ENCODE data around the gene HLA-C. TPM values are rescaled to one million over a fixed set of nuclear protein-coding genes. Genes with fewer than 3 reads are reported as not detected.

Gene HLA-C
- total and polyA plus RNA-seq, 9 of the 15 experiments (the other 6 are each of a cell fraction or from before 2014, with no cell fraction given) = 0.23 to 4.9 (median 1.2) TPM

GRCh38 chr6:31272436-31272835 is 544 bp upstream of the HLA-C start (continued):
- TF ChIP-seq, protein P1, sequence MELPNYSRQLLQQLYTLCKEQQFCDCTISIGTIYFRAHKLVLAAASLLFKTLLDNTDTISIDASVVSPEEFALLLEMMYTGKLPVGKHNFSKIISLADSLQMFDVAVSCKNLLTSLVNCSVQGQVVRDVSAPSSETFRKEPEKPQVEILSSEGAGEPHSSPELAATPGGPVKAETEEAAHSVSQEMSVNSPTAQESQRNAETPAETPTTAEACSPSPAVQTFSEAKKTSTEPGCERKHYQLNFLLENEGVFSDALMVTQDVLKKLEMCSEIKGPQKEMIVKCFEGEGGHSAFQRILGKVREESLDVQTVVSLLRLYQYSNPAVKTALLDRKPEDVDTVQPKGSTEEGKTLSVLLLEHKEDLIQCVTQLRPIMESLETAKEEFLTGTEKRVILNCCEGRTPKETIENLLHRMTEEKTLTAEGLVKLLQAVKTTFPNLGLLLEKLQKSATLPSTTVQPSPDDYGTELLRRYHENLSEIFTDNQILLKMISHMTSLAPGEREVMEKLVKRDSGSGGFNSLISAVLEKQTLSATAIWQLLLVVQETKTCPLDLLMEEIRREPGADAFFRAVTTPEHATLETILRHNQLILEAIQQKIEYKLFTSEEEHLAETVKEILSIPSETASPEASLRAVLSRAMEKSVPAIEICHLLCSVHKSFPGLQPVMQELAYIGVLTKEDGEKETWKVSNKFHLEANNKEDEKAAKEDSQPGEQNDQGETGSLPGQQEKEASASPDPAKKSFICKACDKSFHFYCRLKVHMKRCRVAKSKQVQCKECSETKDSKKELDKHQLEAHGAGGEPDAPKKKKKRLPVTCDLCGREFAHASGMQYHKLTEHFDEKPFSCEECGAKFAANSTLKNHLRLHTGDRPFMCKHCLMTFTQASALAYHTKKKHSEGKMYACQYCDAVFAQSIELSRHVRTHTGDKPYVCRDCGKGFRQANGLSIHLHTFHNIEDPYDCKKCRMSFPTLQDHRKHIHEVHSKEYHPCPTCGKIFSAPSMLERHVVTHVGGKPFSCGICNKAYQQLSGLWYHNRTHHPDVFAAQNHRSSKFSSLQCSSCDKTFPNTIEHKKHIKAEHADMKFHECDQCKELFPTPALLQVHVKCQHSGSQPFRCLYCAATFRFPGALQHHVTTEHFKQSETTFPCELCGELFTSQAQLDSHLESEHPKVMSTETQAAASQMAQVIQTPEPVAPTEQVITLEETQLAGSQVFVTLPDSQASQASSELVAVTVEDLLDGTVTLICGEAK (IDR thresholded peaks at IDR 0.05) = no peak
- TF ChIP-seq, protein P1 (CRISPR knock-in tag; IDR thresholded peaks at IDR 0.05) = no peak
- TF ChIP-seq PHF21A (IDR thresholded peaks at IDR 0.05; ENCODE audit: borderline replicate concordance, low read depth) = no peak
- no peak for TF ChIP-seq AFF4 (CRISPR knock-in tag; IDR thresholded peaks at IDR 0.05)
- TF ChIP-seq ZNF699 (CRISPR knock-in tag; IDR thresholded peaks at IDR 0.05; ENCODE audit: insufficient replicate concordance) = no peak
- TF ChIP-seq ARHGAP35 (IDR thresholded peaks at IDR 0.05; ENCODE audit: partially characterized antibody) = no peak
- no peak for TF ChIP-seq ESRRB (CRISPR knock-in tag; IDR thresholded peaks at IDR 0.05; ENCODE audit: borderline replicate concordance)
- TF ChIP-seq ZNF583 (CRISPR knock-in tag; IDR thresholded peaks at IDR 0.05) = no peak
- no peak for TF ChIP-seq CREB1 (IDR thresholded peaks at IDR 0.05)
- no peak for TF ChIP-seq CREB1 (CRISPR knock-in tag; IDR thresholded peaks at IDR 0.05)
